K562 (cell line): ENCODE measurements around the gene TEX47.

Source experiments
- ATF3 ChIP-seq, 2 experiments: fragments of 450-650 bp in 1 of 2; sonication (generic) in 1 of 2; formaldehyde crosslinking in 1 of 2; IDR thresholded peaks in 1 of 2; conservative IDR thresholded peaks in 1 of 2; 2 replicates each; pipeline versions ENCODE4 v1.6.1 to v1.8.1; 2016 to 2023; ENCODE audit warnings: mild to moderate bottlenecking in 2 of 2, moderate library complexity in 2 of 2, inconsistent platforms in 1 of 2, missing genetic modification reagents in 1 of 2
- CTCF ChIP-seq, 3 experiments: IDR thresholded peaks in 2 of 3; conservative IDR thresholded peaks in 1 of 3; 2 replicates each; pipeline ENCODE4 v1.5.1; 2011 to 2012; ENCODE audit warnings: low read length in 3 of 3, mild to moderate bottlenecking in 3 of 3, control low read depth in 2 of 3, improper control_type of control experiment in 1 of 3, inconsistent platforms in 1 of 3, low read depth in 1 of 3, mixed read lengths in 1 of 3, moderate library complexity in 1 of 3; ENCODE audit not compliant: insufficient read depth in 2 of 3
- IRF2 ChIP-seq: sonication (generic); formaldehyde crosslinking; IDR thresholded peaks from 2 replicates; pipeline ENCODE4 v1.8.1; 2022; ENCODE audit warnings: mild to moderate bottlenecking, missing genetic modification reagents
- PHF8 ChIP-seq: fragments of 200-600 bp; sonication (generic); IDR thresholded peaks from 2 replicates; pipeline ENCODE4 v1.6.1; 2012; ENCODE audit warnings: mixed run types, mild to moderate bottlenecking, inconsistent platforms, low read length, moderate library complexity, borderline replicate concordance
- RBM17 ChIP-seq: fragments of 200-400 bp; formaldehyde crosslinking; IDR thresholded peaks from 2 replicates; pipeline ENCODE4 v1.6.1; 2017; ENCODE audit warnings: low read depth, mild to moderate bottlenecking, low read length, borderline replicate concordance
- RNF219 ChIP-seq: fragments of 250-450 bp; sonication (Bioruptor Pico); IDR thresholded peaks from 2 replicates; pipeline ENCODE4 v1.5.0; 2022; ENCODE audit warnings: mild to moderate bottlenecking
- TAF1 ChIP-seq: IDR thresholded peaks from 2 replicates; pipeline ENCODE4 v1.6.1; 2011; ENCODE audit warnings: mild to moderate bottlenecking, low read length, moderate library complexity; ENCODE audit not compliant: insufficient read depth, control insufficient read depth, severe bottlenecking; ENCODE audit errors: extremely low read depth
- TBP ChIP-seq: optimal IDR thresholded peaks from 2 replicates; pipeline ENCODE3; 2011; ENCODE audit warnings: low read depth, low read length, improper control_type of control experiment
- USF2 ChIP-seq: sonication (generic); formaldehyde crosslinking; IDR thresholded peaks from 2 replicates; pipeline ENCODE4 v1.5.0; 2020; ENCODE audit warnings: missing genetic modification reagents
- YY1 ChIP-seq, 3 experiments: IDR thresholded peaks; 2 replicates each; pipeline ENCODE4 v1.6.1; 2011; ENCODE audit warnings: low read length in 2 of 3, mild to moderate bottlenecking in 2 of 3, moderate library complexity in 2 of 3, borderline replicate concordance in 1 of 3, control low read depth in 1 of 3, low read depth in 1 of 3; ENCODE audit not compliant: insufficient read depth in 3 of 3, insufficient replicate concordance in 2 of 3, control insufficient read depth in 1 of 3, insufficient read length in 1 of 3; ENCODE audit errors: extremely low read depth in 1 of 3
- ZFP36 ChIP-seq: fragments of 150-350 bp; IDR thresholded peaks from 2 replicates; pipeline ENCODE4 v1.6.1; 2018; ENCODE audit warnings: low read length, low read depth; ENCODE audit not compliant: partially characterized antibody
- ZNF274 ChIP-seq: IDR thresholded peaks from 2 replicates; pipeline ENCODE4 v1.6.1; 2011; ENCODE audit warnings: low read depth, mild to moderate bottlenecking, low read length, moderate library complexity, borderline replicate concordance
- ZNF512 ChIP-seq: IDR thresholded peaks from 2 replicates; pipeline ENCODE4 v1.6.1; 2016; ENCODE audit warnings: missing genetic modification characterization, missing compliant biosample characterization

GRCh38 chr7:88771417-88771816 is 24.1 kb downstream of the TEX47 start:
- TF ChIP-seq CTCF (IDR thresholded peaks at IDR 0.05 in 2 of 3, conservative IDR thresholded peaks at IDR 0.05 in 1 of 3; ENCODE audit: insufficient read depth in 2 of 3, low read depth in 1 of 3, low read length in 3 of 3) (no peak), TBP (no peak), ZNF512 (no peak), IRF2 (CRISPR knock-in tag) (no peak), TAF1 (no peak), YY1 (IDR thresholded peaks at IDR 0.05; ENCODE audit: borderline replicate concordance in 1 of 3, control insufficient read depth in 1 of 3, extremely low read depth in 1 of 3, insufficient read depth in 3 of 3, insufficient read length in 1 of 3, insufficient replicate concordance in 2 of 3, low read depth in 1 of 3, low read length in 2 of 3) (no peak), ZFP36 (no peak), RBM17 (no peak), RNF219 (CRISPR knock-in tag) (no peak), ZNF274 (no peak), PHF8 (no peak), ATF3 (IDR thresholded peaks at IDR 0.05) (no peak), ATF3 (CRISPR knock-in tag; conservative IDR thresholded peaks at IDR 0.05) (no peak), USF2 (CRISPR knock-in tag) (no peak)
